ENCODE data around the gene AIRE.

DNA sequence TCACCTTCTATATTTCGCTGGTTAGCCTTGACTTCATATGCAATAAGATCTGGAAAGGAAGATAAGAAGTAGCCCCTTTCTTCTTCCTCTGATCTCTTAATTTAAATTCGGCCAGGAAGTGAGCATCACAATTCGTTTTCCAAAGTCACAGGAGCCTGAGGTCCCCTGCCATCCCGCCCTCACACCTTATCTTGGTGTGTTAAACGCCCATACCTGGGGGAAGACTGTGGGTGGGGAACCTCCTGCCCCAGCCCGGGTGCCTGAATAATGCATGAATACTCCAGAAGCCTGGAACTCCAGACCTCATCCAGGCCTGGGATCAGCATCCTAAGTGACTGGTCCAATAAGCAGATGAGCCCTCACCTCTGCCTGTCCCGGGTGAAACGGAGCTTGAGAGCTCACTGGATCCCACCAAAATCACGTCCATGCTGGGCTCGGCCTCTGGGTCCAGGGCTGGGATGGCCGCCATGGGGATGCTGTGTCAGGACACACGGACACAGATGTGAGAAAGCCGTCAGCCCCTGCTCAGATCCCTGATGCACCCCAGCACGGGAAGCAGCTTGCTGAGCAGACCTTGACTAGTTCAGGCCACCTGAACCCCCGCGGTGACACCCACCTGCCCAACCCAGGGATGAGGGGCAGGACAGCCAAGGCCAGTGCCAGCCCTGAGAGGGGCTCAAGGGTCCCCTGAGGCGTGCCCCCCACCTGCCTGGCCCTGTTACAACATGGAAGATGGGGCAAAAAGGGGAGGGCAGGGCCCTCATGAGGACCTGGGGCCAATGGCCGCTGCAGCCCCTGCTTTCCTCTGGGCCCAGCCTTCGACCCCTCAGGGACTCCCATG lies 24.7 kb upstream of the AIRE start:
- TF ChIP-seq EZH2 (IDR thresholded peaks at IDR 0.05; ENCODE audit: borderline replicate concordance, insufficient read depth, low read length, poor library complexity, severe bottlenecking): no peak
- TF ChIP-seq, protein P1, sequence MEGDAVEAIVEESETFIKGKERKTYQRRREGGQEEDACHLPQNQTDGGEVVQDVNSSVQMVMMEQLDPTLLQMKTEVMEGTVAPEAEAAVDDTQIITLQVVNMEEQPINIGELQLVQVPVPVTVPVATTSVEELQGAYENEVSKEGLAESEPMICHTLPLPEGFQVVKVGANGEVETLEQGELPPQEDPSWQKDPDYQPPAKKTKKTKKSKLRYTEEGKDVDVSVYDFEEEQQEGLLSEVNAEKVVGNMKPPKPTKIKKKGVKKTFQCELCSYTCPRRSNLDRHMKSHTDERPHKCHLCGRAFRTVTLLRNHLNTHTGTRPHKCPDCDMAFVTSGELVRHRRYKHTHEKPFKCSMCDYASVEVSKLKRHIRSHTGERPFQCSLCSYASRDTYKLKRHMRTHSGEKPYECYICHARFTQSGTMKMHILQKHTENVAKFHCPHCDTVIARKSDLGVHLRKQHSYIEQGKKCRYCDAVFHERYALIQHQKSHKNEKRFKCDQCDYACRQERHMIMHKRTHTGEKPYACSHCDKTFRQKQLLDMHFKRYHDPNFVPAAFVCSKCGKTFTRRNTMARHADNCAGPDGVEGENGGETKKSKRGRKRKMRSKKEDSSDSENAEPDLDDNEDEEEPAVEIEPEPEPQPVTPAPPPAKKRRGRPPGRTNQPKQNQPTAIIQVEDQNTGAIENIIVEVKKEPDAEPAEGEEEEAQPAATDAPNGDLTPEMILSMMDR (IDR thresholded peaks at IDR 0.05; ENCODE audit: poor library complexity, severe bottlenecking): no peak
- TF ChIP-seq, protein P2, sequence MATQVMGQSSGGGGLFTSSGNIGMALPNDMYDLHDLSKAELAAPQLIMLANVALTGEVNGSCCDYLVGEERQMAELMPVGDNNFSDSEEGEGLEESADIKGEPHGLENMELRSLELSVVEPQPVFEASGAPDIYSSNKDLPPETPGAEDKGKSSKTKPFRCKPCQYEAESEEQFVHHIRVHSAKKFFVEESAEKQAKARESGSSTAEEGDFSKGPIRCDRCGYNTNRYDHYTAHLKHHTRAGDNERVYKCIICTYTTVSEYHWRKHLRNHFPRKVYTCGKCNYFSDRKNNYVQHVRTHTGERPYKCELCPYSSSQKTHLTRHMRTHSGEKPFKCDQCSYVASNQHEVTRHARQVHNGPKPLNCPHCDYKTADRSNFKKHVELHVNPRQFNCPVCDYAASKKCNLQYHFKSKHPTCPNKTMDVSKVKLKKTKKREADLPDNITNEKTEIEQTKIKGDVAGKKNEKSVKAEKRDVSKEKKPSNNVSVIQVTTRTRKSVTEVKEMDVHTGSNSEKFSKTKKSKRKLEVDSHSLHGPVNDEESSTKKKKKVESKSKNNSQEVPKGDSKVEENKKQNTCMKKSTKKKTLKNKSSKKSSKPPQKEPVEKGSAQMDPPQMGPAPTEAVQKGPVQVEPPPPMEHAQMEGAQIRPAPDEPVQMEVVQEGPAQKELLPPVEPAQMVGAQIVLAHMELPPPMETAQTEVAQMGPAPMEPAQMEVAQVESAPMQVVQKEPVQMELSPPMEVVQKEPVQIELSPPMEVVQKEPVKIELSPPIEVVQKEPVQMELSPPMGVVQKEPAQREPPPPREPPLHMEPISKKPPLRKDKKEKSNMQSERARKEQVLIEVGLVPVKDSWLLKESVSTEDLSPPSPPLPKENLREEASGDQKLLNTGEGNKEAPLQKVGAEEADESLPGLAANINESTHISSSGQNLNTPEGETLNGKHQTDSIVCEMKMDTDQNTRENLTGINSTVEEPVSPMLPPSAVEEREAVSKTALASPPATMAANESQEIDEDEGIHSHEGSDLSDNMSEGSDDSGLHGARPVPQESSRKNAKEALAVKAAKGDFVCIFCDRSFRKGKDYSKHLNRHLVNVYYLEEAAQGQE (IDR thresholded peaks at IDR 0.05; ENCODE audit: borderline replicate concordance): no peak
- TF ChIP-seq TAF1 (IDR thresholded peaks at IDR 0.05; ENCODE audit: low read depth): no peak
- no peak for TF ChIP-seq POLR2AphosphoS5 (IDR thresholded peaks at IDR 0.05)
- no peak for TF ChIP-seq RAD21 (conservative IDR thresholded peaks at IDR 0.05)
- TF ChIP-seq EP300 (conservative IDR thresholded peaks at IDR 0.05; ENCODE audit: poor library complexity, severe bottlenecking): no peak
